Stimulated activated CD8-positive, alpha-beta memory T cell treated with anti-CD3 and anti-CD28 coated beads, Interleukin-15, amount 100 ng/mL, for 24 hours (primary cell): ENCODE data around the gene C14orf119.

Experiments
- DNase-seq: peaks from one replicate; pipeline ENCODE4 v3.0.0-alpha.2; 2020; ENCODE audit warnings: low read depth

The C14orf119 gene

DNA sequence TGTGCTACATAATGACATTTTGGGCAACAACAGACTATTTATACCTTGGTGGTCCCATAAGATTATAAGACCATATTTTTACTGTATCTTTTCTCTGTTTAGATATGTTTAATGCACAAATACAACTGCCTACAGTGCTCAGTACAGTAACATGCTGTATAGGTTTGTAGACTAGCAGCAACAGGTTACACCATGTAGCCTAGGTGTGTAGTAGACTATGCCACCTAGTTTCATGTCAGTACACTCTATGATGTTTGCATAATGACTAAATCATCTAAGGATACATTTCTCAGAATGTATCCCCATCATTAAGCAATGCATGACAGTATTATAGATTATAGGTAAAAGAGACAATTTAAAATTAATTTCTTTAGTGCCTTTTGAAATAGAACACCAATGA lies 54.4 kb downstream of the C14orf119 start:
- no peak for DNase-seq
